Ovary (tissue), 3 donors: ENCODE results near the gene TENM4.

Experiments used
- CTCF ChIP-seq, 3 donors: fragments of 450-650 bp in 2 of 3; fragments of 200-600 bp in 1 of 3; IDR thresholded peaks; one replicate each; pipeline versions ENCODE4 v1.5.1 to v1.8.0; 2016 to 2022; ENCODE audit warnings: antibody characterized with exemption in 3 of 3, mild to moderate bottlenecking in 1 of 3
- POLR2A ChIP-seq: fragments of 450-650 bp; IDR thresholded peaks from one replicate; pipeline ENCODE4 v1.6.1; 2017; ENCODE audit warnings: antibody characterized with exemption, mild to moderate bottlenecking, moderate library complexity
- donor health status: DM: no; HTN: no; CAD: no.

- TF ChIP-seq CTCF (IDR thresholded peaks at IDR 0.05): no peak
- no peak for TF ChIP-seq POLR2A
Measured at GRCh38 chr11:78920329-78920728, 520.5 kb downstream of the TENM4 start.
